SU-DHL-6 (cell line): ENCODE results near the gene ATG9B.

ENCODE experiments used
- EZH2phosphoT487 ChIP-seq: fragments of 200-600 bp; sonication (generic), shearing (Covaris generic); conservative IDR thresholded peaks from 2 replicates; pipeline ENCODE4 v1.6.1; 2018; ENCODE audit warnings: mild to moderate bottlenecking, antibody characterized with exemption, low read length, moderate library complexity, mixed read lengths
- TF ChIP-seq, protein P1 (sequence below): fragments of 200-600 bp; sonication (generic); IDR thresholded peaks from one replicate; pipeline ENCODE4 v1.5.1; 2017; ENCODE audit warnings: antibody characterized with exemption, mild to moderate bottlenecking, low read length, moderate library complexity; ENCODE audit not compliant: insufficient read depth, poor library complexity, severe bottlenecking

GRCh38 chr7:151039850-151040548 lies 15.7 kb upstream of the ATG9B start:
- TF ChIP-seq, protein P1, sequence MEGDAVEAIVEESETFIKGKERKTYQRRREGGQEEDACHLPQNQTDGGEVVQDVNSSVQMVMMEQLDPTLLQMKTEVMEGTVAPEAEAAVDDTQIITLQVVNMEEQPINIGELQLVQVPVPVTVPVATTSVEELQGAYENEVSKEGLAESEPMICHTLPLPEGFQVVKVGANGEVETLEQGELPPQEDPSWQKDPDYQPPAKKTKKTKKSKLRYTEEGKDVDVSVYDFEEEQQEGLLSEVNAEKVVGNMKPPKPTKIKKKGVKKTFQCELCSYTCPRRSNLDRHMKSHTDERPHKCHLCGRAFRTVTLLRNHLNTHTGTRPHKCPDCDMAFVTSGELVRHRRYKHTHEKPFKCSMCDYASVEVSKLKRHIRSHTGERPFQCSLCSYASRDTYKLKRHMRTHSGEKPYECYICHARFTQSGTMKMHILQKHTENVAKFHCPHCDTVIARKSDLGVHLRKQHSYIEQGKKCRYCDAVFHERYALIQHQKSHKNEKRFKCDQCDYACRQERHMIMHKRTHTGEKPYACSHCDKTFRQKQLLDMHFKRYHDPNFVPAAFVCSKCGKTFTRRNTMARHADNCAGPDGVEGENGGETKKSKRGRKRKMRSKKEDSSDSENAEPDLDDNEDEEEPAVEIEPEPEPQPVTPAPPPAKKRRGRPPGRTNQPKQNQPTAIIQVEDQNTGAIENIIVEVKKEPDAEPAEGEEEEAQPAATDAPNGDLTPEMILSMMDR: no peak
- TF ChIP-seq EZH2phosphoT487: no peak
